GM19193 (cell line): Measurements from ENCODE around the gene CLCN1.

Experiments used
- POLR2A ChIP-seq: IDR thresholded peaks from 4 replicates; pipeline ENCODE4 v1.6.1; 2011; ENCODE audit not compliant: insufficient read depth, insufficient read length; ENCODE audit errors: extremely low read depth

CLCN1 gene

GRCh38 chr7:143316492-143316891, 581 bp downstream of the CLCN1 start:
- TF ChIP-seq POLR2A: no peak

- no peak for TF ChIP-seq POLR2A
These were observed 2.8 kb downstream of the CLCN1 start for GRCh38 chr7:143318661-143319060.

GRCh38 chr7:143320620-143321019, 4.7 kb downstream of the CLCN1 start:
- no peak for TF ChIP-seq POLR2A

GRCh38 chr7:143321242-143321641, 5.3 kb downstream of the CLCN1 start:
- no peak for TF ChIP-seq POLR2A

DNA sequence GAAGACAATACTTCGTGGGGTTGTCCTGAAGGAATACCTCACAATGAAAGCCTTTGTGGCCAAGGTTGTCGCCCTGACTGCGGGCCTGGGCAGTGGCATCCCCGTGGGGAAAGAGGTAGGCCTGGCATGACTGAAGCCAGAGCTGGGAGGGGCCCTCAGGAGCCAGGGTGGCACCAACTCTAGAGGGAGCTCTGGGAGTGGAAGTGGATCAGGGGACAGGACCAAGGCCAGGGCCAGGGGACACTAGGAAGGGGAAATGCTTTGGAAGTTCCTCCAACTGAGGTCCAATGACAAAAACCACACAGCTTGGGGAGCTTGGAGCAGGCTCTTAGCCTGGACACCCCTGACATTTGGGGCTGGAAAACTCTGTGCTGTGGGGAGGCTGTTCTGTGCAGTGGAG, 5.8 kb downstream of the CLCN1 start:
- no peak for TF ChIP-seq POLR2A

DNA sequence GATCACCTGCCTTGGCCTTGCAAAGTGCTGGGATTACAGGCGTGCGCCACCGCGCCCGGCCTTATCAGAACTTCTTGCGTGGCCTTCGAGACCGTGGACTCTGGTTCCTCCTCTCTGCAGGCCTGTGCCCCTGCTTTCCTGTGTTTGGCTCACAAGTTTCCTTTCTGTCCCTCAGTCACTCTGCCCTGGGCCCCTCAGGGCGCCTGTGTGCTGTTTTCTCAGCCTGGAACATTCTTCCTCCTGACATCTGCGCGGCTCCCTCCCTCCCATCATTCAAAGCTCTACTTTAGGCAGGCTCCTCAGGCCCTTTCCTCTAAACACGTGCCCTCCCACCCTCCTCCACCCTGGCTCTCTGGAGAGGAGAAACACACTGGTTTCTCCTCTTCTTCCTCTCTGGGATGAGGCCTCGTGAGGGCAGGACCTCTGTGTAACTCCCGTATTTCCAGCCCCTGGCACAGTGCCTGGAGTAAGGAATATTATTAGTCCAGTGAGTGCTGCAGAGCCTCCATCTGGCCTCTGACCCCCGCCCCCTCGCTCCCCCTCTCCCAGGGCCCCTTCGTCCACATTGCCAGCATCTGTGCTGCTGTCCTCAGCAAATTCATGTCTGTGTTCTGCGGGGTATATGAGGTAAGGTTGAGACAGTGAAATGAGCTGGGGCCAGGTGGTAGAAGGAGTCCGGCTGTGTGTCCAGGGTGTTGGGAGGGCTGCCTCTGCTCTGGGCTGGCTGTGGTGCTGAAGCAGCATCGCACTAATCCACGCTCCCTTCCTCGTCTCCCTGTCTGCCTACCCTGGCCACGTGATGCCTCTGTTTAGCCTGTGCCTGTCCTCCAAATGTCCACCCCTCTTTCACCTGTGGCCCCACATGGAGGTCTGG, 7.1 kb downstream of the CLCN1 start:
- TF ChIP-seq POLR2A: no peak

DNA sequence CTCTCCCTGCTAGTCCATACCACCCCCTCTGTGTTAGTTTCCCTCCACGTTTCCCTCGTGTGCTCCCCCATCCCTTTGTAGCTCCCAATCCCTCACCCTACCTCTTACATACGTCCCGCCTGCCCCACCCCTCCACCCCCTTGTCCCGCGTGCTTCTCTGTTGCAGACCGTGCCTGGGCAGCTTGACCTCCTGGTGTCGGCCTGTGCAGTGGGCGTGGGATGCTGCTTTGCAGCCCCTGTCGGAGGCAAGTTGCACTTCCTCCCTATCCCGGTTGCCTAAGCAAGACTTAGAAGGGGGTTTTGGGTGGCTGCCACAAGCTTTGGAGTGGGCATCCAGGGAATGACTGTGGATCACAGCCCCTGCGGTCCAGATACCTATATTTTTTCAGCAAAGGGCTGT, 7.7 kb downstream of the CLCN1 start:
- no peak for TF ChIP-seq POLR2A

- no peak for TF ChIP-seq POLR2A
These were observed 9.3 kb downstream of the CLCN1 start for GRCh38 chr7:143325240-143325639.

DNA sequence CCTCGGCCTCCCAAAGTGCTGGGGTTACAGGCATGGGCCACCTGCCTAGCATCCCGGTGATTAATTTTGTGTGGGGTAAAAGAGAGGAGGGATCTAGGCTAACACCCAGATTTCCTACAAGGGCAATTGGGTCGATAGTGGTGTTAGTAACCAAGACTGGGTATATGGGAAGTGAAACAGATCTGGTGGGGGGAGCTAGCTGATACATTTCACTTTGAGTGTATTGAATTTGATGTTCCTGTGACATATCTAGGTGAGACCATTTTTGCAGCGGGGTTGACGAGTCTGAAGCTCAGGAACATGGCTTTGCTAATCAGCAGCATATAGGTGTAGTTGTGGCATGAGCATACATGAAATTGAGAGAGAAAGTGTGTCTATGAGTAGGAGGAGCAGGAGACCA, 12.0 kb downstream of the CLCN1 start:
- TF ChIP-seq POLR2A: no peak

DNA sequence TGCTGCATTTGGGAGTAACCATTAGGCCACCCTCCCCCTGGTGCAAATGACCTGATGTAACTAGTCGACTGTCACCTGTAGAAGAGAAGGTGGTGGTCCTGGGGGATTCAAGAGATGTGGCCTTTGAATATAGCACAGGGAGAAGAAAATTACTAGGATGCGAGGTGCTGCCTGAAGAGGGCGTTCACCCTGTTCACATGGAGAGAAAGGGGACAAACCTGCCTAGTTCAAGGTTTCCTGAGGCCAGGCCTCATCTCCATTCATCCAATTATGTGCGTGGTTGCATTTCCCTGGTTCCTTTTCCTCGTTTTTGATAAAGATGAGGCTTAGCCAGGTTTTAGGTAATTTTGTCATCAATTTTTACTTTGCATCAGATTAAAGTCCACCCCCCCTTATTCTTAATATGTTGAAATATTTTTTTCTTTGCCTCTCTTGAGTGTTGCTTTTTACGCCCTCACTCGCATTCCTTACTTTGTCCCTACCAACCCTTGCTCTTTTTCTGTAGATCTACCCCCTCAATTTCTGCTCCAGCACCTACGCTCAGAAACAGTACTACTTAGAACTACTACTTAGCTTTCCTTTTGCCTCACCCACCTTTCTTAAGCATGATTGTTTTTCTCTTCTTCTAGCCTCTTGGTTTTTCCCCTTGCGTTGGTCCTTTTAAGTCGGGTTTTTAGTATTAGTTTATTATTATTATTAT, 13.7 kb downstream of the CLCN1 start:
- TF ChIP-seq POLR2A: no peak

DNA sequence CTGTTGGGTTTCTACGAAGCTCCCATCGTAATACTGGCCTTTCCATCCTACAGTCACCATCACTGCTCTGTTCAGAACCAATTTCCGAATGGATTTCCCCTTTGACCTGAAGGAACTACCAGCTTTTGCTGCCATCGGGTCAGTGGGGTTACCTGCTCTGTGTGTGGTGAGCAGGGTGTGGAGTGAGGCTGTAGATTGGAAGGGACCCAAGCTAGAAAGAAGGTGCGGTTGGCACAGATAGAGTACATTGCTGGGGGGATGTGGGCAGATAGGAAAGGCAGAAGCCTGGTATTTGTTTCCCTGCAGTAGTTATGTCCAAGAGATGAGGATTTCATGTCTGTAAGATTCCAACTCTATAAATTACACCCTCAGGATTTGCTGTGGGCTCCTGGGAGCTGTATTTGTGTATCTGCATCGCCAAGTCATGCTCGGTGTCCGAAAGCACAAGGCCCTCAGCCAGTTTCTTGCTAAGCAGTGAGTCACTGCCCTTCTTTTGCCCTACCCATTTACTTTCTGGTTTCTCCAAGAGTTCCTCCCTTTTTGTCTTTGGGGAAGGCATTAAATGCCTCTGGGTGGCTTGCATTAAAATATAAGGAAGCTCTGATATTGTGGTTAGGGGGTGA, 15.4 kb downstream of the CLCN1 start:
- no peak for TF ChIP-seq POLR2A

DNA sequence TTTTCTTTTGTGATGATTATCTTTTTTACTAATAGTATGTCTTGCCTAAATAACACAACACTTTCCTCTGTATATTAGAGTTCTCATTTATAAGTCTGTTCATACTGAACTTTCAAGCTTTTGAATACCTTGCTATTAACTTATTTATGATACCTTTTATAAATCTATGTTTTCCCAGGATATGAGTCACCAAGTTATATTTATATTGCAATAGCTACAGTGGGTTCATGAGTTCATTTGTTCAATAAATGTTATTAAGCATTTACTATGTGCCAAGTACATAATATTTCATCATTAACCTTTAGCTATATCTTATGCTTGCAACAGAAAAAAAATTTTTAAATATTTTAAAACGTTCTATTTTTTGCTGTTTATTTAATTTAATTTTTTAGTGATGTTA, 18.3 kb downstream of the CLCN1 start:
- TF ChIP-seq POLR2A: no peak

GRCh38 chr7:143337216-143337615, 21.3 kb downstream of the CLCN1 start:
- TF ChIP-seq POLR2A: no peak

GRCh38 chr7:143341842-143342241, 25.9 kb downstream of the CLCN1 start:
- TF ChIP-seq POLR2A: no peak

- TF ChIP-seq POLR2A: no peak
These were observed 27.7 kb downstream of the CLCN1 start for GRCh38 chr7:143343596-143343995.
